Bronchial epithelial cell (primary cell): ENCODE data around the gene MESD. TPM values are rescaled to one million over a fixed set of nuclear protein-coding genes. Genes with fewer than 3 reads are reported as not detected.

Source experiments
- DNase-seq: peaks from one replicate; pipeline ENCODE4 v3.0.0-alpha.2; 2010; ENCODE audit warnings: low read depth
- FAIRE-seq: peaks from 2 replicates; lab custom pipeline; 2011; peaks lifted over from hg19 to GRCh38; lab: Jason Lieb, UNC
- H3K27me3 ChIP-seq: 2 replicates; pipeline ENCODE4 v1.5.1; 2011; ENCODE audit warnings: low read length; ENCODE audit not compliant: control insufficient read depth, insufficient read depth
- H3K36me3 ChIP-seq: 2 replicates; pipeline ENCODE4 v1.5.1; 2011; ENCODE audit warnings: low read length; ENCODE audit not compliant: control insufficient read depth, insufficient read depth
- H3K4me3 ChIP-seq: 2 replicates; pipeline ENCODE4 v1.5.1; 2011; ENCODE audit warnings: mild to moderate bottlenecking, low read depth, low read length, control low read depth
- CTCF ChIP-seq: IDR thresholded peaks from 2 replicates; pipeline ENCODE4 v1.5.1; 2011; ENCODE audit warnings: mild to moderate bottlenecking, moderate library complexity, low read length, control low read depth, inconsistent platforms; ENCODE audit not compliant: insufficient read depth, severe bottlenecking
- total RNA-seq: library from RNA; depleted of rRNA; stranded (reverse); fragments of >200 nt; gene quantifications from 2 replicates; pipeline ENCODE4 v1.2.1, GENCODE V29; 2014

Gene MESD
- total RNA-seq, 1 donor from 2014 or later: 24.7 TPM

- H3K36me3 ChIP-seq: peaks cover 3% of the 10 kb centered on the region
- no peaks in the 10 kb centered on the region for H3K27me3 ChIP-seq
- peak overlapping the region; percentile 88 for H3K4me3 ChIP-seq
- no peak for FAIRE-seq
- no peak for TF ChIP-seq CTCF
- DNase-seq: peak; percentile 17
Measured at GRCh38 chr15:81000144-81000623, 10.6 kb upstream of the MESD start.

DNA sequence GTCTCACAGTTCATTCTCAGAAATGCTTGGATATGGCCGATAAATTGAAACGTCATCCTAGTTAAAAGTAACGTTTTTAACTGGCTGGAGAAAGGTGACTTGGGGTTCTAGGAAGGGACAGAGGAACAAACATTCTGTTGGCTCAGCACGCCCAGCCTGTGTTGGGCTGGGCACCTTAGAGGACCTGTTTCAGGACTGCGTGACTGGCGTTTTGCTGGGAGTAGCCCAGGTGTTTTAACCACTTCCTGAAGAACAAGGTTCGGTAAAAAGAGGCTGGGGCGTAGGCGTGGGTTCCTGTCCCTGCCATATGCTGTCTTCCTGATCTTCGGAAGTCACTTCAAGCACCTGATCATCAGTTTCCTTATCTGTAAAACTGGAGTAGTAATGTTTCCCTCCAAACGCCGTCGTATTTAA lies 10.0 kb upstream of the MESD start:
- Histone ChIP-seq H3K36me3 (peaks cover 3% of the 10 kb centered on the region), H3K4me3 (peak overlapping the region; percentile 88), H3K27me3 (no peaks in the 10 kb centered on the region)
- no peak for TF ChIP-seq CTCF
- no peak for FAIRE-seq
- peak; percentile 60 for DNase-seq

GRCh38 chr15:80998251-80998650 lies 8.6 kb upstream of the MESD start:
- FAIRE-seq (no peak), DNase-seq (no peak)
- H3K36me3 ChIP-seq: peaks cover 1% of the 10 kb centered on the region
- no peak for TF ChIP-seq CTCF
- H3K4me3 ChIP-seq: no peak overlapping the region
- no peaks in the 10 kb centered on the region for H3K27me3 ChIP-seq

- no peak for FAIRE-seq
Measured at GRCh38 chr15:80997692-80998091, 8.1 kb upstream of the MESD start.

DNA sequence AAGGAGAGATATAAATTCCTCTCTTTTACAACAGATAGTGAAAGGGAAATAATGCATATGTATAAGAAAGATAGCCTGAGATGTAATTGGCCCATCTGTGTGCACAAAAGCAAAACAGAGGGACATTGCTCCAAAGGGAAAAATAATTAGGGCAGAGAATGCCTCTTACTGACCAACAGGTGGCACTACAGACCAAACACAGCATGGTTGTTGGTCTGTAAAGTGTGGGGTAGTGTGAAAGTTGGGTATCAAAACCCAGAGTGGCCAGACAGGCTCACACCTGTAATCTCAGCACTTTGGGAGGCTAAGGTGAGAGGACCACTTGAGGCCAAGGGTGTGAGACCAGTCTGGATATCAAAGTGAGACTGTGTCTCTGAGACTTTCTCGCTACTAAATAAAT lies 6.6 kb upstream of the MESD start:
- Histone ChIP-seq H3K4me3 (no peak overlapping the region), H3K27me3 (no peaks in the 10 kb centered on the region), H3K36me3 (no peaks in the 10 kb centered on the region)
- TF ChIP-seq CTCF: peak; percentile 65
- FAIRE-seq (no peak), DNase-seq (peak; percentile 18)

More at GRCh38 chr15:80997692-80998091, 8.1 kb upstream of the MESD start:
- TF ChIP-seq CTCF: no peak
- Histone ChIP-seq H3K36me3 (no peaks in the 10 kb centered on the region), H3K4me3 (no peak overlapping the region), H3K27me3 (no peaks in the 10 kb centered on the region)
- no peak for DNase-seq

GRCh38 chr15:80992441-80992840 lies 2.8 kb upstream of the MESD start:
- no peaks in the 10 kb centered on the region for H3K36me3 ChIP-seq
- no peaks in the 10 kb centered on the region for H3K27me3 ChIP-seq
- FAIRE-seq (no peak), DNase-seq (peak; percentile 44)
- no peak for TF ChIP-seq CTCF
- H3K4me3 ChIP-seq: no peak overlapping the region
